Right lobe of liver (tissue), 6 donors: Measurements from ENCODE around the gene MXD4. TPM values are rescaled to one million over a fixed set of nuclear protein-coding genes. Genes with fewer than 3 reads are reported as not detected.
A peak's percentile ranks its signal among the peaks of the same experiment; 100 is the strongest.

Experiments used
- ATAC-seq, 4 donors: fragments of 200-7000 bp; cut with Tn5 transposase; one replicate each; pipeline ENCODE4 v1.9.1; 2020; ENCODE audit warnings: mild to moderate bottlenecking in 4 of 4, moderate library complexity in 4 of 4
- DNase-seq, 3 donors: peaks; one replicate each; pipeline ENCODE4 v3.0.0-alpha.2; 2020
- H3K27ac ChIP-seq, 3 donors: fragments of 200-600 bp; one replicate each; pipeline ENCODE4 v1.8.0; 2022
- H3K27me3 ChIP-seq, 2 donors: fragments of 200-600 bp; one replicate each; pipeline ENCODE4 v1.8.0; 2022
- H3K36me3 ChIP-seq, 4 donors: fragments of 200-600 bp; sonication (generic) in 1 of 4; one replicate each; pipeline versions ENCODE4 v1.5.1 to v1.8.0; 2017 to 2022; ENCODE audit warnings: control low read depth in 1 of 4
- H3K4me1 ChIP-seq, 4 donors: fragments of 200-600 bp; sonication (generic) in 1 of 4; one replicate each; pipeline versions ENCODE4 v1.5.1 to v1.8.0; 2017 to 2022; ENCODE audit warnings: control low read depth in 1 of 4
- H3K4me3 ChIP-seq, 3 donors: fragments of 200-600 bp; one replicate each; pipeline ENCODE4 v1.8.0; 2022
- H3K9me3 ChIP-seq, 4 donors: fragments of 200-600 bp; sonication (generic) in 1 of 4; one replicate each; pipeline versions ENCODE4 v1.5.1 to v1.8.0; 2017 to 2022; ENCODE audit warnings: control low read depth in 1 of 4
- CTCF ChIP-seq, 4 donors: fragments of 200-600 bp in 3 of 4; fragments of 450-650 bp in 1 of 4; IDR thresholded peaks; one replicate each; pipeline versions ENCODE4 v1.5.1 to v1.8.0; 2016 to 2022; ENCODE audit warnings: antibody characterized with exemption in 4 of 4, mild to moderate bottlenecking in 2 of 4
- POLR2A ChIP-seq: fragments of 450-650 bp; IDR thresholded peaks from one replicate; pipeline ENCODE4 v1.6.1; 2017; ENCODE audit warnings: antibody characterized with exemption, mild to moderate bottlenecking
- WGBS: methylation state at CpG from one replicate; pipeline ENCODE4 v1.1.6; 2018; ENCODE audit warnings: low coverage, low lambda C conversion rate; ENCODE audit not compliant: insufficient coverage; ENCODE audit errors: missing lambda C conversion rate; 5-methylcytosine and 5-hydroxymethylcytosine counted together
- intact Hi-C, 2 donors: fragments of 100-400 bp; cut with DNase I; formaldehyde crosslinking; loops; one replicate each; pipeline versions ENCODE4 v1.11.2 to v1.14.1; 2022
- total RNA-seq, 6 experiments: library from RNA; depleted of rRNA in 2 of 6; stranded (reverse); fragments of >200 nt in 2 of 6; fragmentation: NEBNext Ultra II Directional in 3 of 6; extraction: Animal tissue kit (Norgen Biotek cat#: 25700) in 3 of 6; gene quantifications; one replicate each; pipeline versions ENCODE4 v1.1.0 to v1.2.4, GENCODE V29; 2016 to 2023
- donor health status: DM: no; HTN: yes; CAD: no.
- donor health status: DM: no; HTN: no; CAD: no.
- donor health status: DM: no; HTN: no; CAD: no.
- donor health status: DM: no; HTN: yes; CAD: no.
- donor health status: DM: no; HTN: yes; CAD: no.

Gene MXD4
- total RNA-seq, 6 experiments from 2014 or later = 17.8 to 23.0 (median 19.7) TPM

- Histone ChIP-seq H3K36me3 (no peaks in the 10 kb centered on the region), H3K27me3 (no peaks in the 10 kb centered on the region), H3K27ac (no peak overlapping the region), H3K4me3 (no peak overlapping the region), H3K4me1 (no peaks in the 10 kb centered on the region), H3K9me3 (no peaks in the 10 kb centered on the region)
- whole genome bisulfite sequencing = 83% methylated on average over 8 of the region's 9 CpGs
- ATAC-seq = no peak
- no peak for TF ChIP-seq POLR2A
- TF ChIP-seq CTCF (IDR thresholded peaks at IDR 0.05) = no peak
- intact Hi-C loops = no loop called here
- DNase-seq = no peak
These were observed 33.6 kb upstream of the MXD4 start for GRCh38 chr4:2295500-2295899.

- DNase-seq (peak in 1 of 3 donors; percentile 7), ATAC-seq (no peak)
- intact Hi-C loops = no loop called here
- no peaks in the 10 kb centered on the region for H3K4me1 ChIP-seq
- no peaks in the 10 kb centered on the region for H3K36me3 ChIP-seq
- H3K27ac ChIP-seq = no peak overlapping the region
- TF ChIP-seq POLR2A = no peak
- TF ChIP-seq CTCF (IDR thresholded peaks at IDR 0.05) = no peak
- H3K4me3 ChIP-seq = no peak overlapping the region
- H3K27me3 ChIP-seq = no peaks in the 10 kb centered on the region
- H3K9me3 ChIP-seq = no peaks in the 10 kb centered on the region
- WGBS = 91% methylated on average over 6 of the region's 6 CpGs
These were observed 30.8 kb upstream of the MXD4 start for GRCh38 chr4:2292646-2293108.

- ATAC-seq (no peak), DNase-seq (peak in 1 of 3 donors; percentile 41)
- WGBS = 63% methylated on average over 6 of the region's 20 CpGs
These were observed 30.1 kb upstream of the MXD4 start for GRCh38 chr4:2291705-2292645.

GRCh38 chr4:2290974-2291704 is 29.2 kb upstream of the MXD4 start:
- 63% methylated on average over 5 of the region's 24 CpGs for WGBS
- intact Hi-C loops = no loop called here
- no peaks in the 10 kb centered on the region for H3K36me3 ChIP-seq
- no peak overlapping the region for H3K4me3 ChIP-seq
- peak in 2 of 4 donors; percentile 33 to 51 for ATAC-seq
- DNase-seq = peak in 1 of 3 donors; percentile 36
- no peaks in the 10 kb centered on the region for H3K4me1 ChIP-seq
- TF ChIP-seq POLR2A (no peak), CTCF (IDR thresholded peaks at IDR 0.05) (no peak)
- H3K9me3 ChIP-seq = no peaks in the 10 kb centered on the region
- H3K27ac ChIP-seq = no peak overlapping the region
- no peaks in the 10 kb centered on the region for H3K27me3 ChIP-seq

More at GRCh38 chr4:2291705-2292645, 30.1 kb upstream of the MXD4 start:
- H3K27ac ChIP-seq = no peak overlapping the region
- H3K4me1 ChIP-seq = no peaks in the 10 kb centered on the region
- intact Hi-C loops = no loop called here
- H3K36me3 ChIP-seq = no peaks in the 10 kb centered on the region
- no peak overlapping the region for H3K4me3 ChIP-seq
- TF ChIP-seq POLR2A = no peak
- TF ChIP-seq CTCF (IDR thresholded peaks at IDR 0.05) = no peak
- H3K9me3 ChIP-seq = no peaks in the 10 kb centered on the region
- H3K27me3 ChIP-seq = no peaks in the 10 kb centered on the region
